ENCODE measurements around the gene KHDC4. TPM values are rescaled to one million over a fixed set of nuclear protein-coding genes. Genes with fewer than 3 reads are reported as not detected.

Gene KHDC4
- total and polyA plus RNA-seq, 10 of the 15 experiments (the other 5 are each of a cell fraction or from before 2014, with no cell fraction given): 11.7 to 109 (median 41.9) TPM

DNA sequence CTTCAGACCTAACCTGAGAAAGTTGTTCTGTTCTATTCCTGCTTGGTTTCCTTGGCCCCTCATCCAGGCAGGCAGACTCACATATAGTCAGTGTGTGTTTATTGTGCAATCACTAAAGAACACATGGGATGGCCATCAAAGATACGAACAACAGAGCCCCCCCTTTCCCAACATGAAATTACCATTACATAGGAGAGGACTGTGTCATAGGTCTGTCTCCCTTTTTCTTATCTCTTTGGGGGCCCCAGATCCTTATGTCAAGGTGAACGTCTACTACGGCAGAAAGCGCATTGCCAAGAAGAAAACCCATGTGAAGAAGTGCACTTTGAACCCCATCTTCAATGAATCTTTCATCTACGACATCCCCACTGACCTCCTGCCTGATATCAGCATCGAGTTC lies 53.3 kb downstream of the KHDC4 start:
- ChIA-PET CTCF (no interaction called here), POLR2A (no interaction called here), SMC1A (ENCODE audit: uncharacterized antibody, unreplicated experiment) (no interaction called here), RAD21 (ENCODE audit: unreplicated experiment) (no interaction called here)
- 88% methylated on average over 6 of the region's 6 CpGs for WGBS (ENCODE audit: insufficient coverage, insufficient replicate concordance, low lambda C conversion rate, missing lambda C conversion rate)
- H3K27me3 ChIP-seq (replicated peaks in 1 of 2; ENCODE audit: control insufficient read depth in 2 of 2, insufficient read depth in 2 of 2, low read length in 1 of 2): no peaks in the 10 kb centered on the region
- BruUV-seq (replicated peaks): no TSS peak
- TF ChIP-seq BRCA1 (IDR thresholded peaks at IDR 0.05; ENCODE audit: low read depth, low read length) (no peak), MEF2A (IDR thresholded peaks at IDR 0.05; ENCODE audit: insufficient read depth, low read depth, low read length) (no peak), DPF2 (IDR thresholded peaks at IDR 0.05) (no peak), MXI1 (IDR thresholded peaks at IDR 0.05; ENCODE audit: low read depth, low read length) (no peak), NBN (IDR thresholded peaks at IDR 0.05) (no peak), HDAC6 (IDR thresholded peaks at IDR 0.05; ENCODE audit: unreplicated experiment) (no peak), NFIC (IDR thresholded peaks at IDR 0.05; ENCODE audit: low read depth, low read length) (no peak), ZNF274 (IDR thresholded peaks at IDR 0.05; ENCODE audit: insufficient read depth, insufficient read length) (no peak), RAD51 (IDR thresholded peaks at IDR 0.05) (no peak), YBX1 (IDR thresholded peaks at IDR 0.05) (no peak), SMC3 (IDR thresholded peaks at IDR 0.05; ENCODE audit: borderline replicate concordance, low read length) (no peak), HDGF (IDR thresholded peaks at IDR 0.05) (no peak), KDM1A (IDR thresholded peaks at IDR 0.05; ENCODE audit: borderline replicate concordance) (no peak), ESRRA (IDR thresholded peaks at IDR 0.05; ENCODE audit: low read length) (no peak), ZSCAN29 (IDR thresholded peaks at IDR 0.05) (no peak)
- TF ChIP-seq, protein P1, sequence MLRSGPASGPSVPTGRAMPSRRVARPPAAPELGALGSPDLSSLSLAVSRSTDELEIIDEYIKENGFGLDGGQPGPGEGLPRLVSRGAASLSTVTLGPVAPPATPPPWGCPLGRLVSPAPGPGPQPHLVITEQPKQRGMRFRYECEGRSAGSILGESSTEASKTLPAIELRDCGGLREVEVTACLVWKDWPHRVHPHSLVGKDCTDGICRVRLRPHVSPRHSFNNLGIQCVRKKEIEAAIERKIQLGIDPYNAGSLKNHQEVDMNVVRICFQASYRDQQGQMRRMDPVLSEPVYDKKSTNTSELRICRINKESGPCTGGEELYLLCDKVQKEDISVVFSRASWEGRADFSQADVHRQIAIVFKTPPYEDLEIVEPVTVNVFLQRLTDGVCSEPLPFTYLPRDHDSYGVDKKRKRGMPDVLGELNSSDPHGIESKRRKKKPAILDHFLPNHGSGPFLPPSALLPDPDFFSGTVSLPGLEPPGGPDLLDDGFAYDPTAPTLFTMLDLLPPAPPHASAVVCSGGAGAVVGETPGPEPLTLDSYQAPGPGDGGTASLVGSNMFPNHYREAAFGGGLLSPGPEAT (IDR thresholded peaks at IDR 0.05; ENCODE audit: low read depth): no peak
- TF ChIP-seq, protein P2, sequence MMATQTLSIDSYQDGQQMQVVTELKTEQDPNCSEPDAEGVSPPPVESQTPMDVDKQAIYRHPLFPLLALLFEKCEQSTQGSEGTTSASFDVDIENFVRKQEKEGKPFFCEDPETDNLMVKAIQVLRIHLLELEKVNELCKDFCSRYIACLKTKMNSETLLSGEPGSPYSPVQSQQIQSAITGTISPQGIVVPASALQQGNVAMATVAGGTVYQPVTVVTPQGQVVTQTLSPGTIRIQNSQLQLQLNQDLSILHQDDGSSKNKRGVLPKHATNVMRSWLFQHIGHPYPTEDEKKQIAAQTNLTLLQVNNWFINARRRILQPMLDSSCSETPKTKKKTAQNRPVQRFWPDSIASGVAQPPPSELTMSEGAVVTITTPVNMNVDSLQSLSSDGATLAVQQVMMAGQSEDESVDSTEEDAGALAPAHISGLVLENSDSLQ (IDR thresholded peaks at IDR 0.05): no peak
- TF ChIP-seq, protein P3, sequence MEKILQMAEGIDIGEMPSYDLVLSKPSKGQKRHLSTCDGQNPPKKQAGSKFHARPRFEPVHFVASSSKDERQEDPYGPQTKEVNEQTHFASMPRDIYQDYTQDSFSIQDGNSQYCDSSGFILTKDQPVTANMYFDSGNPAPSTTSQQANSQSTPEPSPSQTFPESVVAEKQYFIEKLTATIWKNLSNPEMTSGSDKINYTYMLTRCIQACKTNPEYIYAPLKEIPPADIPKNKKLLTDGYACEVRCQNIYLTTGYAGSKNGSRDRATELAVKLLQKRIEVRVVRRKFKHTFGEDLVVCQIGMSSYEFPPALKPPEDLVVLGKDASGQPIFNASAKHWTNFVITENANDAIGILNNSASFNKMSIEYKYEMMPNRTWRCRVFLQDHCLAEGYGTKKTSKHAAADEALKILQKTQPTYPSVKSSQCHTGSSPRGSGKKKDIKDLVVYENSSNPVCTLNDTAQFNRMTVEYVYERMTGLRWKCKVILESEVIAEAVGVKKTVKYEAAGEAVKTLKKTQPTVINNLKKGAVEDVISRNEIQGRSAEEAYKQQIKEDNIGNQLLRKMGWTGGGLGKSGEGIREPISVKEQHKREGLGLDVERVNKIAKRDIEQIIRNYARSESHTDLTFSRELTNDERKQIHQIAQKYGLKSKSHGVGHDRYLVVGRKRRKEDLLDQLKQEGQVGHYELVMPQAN (conservative IDR thresholded peaks at IDR 0.05): no peak
- TF ChIP-seq, protein P4, sequence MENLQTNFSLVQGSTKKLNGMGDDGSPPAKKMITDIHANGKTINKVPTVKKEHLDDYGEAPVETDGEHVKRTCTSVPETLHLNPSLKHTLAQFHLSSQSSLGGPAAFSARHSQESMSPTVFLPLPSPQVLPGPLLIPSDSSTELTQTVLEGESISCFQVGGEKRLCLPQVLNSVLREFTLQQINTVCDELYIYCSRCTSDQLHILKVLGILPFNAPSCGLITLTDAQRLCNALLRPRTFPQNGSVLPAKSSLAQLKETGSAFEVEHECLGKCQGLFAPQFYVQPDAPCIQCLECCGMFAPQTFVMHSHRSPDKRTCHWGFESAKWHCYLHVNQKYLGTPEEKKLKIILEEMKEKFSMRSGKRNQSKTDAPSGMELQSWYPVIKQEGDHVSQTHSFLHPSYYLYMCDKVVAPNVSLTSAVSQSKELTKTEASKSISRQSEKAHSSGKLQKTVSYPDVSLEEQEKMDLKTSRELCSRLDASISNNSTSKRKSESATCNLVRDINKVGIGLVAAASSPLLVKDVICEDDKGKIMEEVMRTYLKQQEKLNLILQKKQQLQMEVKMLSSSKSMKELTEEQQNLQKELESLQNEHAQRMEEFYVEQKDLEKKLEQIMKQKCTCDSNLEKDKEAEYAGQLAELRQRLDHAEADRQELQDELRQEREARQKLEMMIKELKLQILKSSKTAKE (IDR thresholded peaks at IDR 0.05; ENCODE audit: low read depth, poor library complexity, severe bottlenecking): no peak
- no peak overlapping the region for H3K27ac ChIP-seq (ENCODE audit: control insufficient read depth, insufficient read depth)
- H3K9ac ChIP-seq (ENCODE audit: control insufficient read depth, insufficient read depth, low read length): no peak overlapping the region
- FAIRE-seq (no peak), DNase-seq (ENCODE audit: low read depth, low spot score) (no peak), ATAC-seq (no peak)
- no peaks in the 10 kb centered on the region; a peak in 2 of 4 replicates for H3K36me3 ChIP-seq (ENCODE audit: control insufficient read depth in 2 of 2, insufficient read depth in 2 of 2, low read length in 1 of 2)
- no peaks in the 10 kb centered on the region for H4K20me1 ChIP-seq (ENCODE audit: control insufficient read depth, insufficient read depth)
- intact Hi-C loops (cut with micrococcal nuclease; ENCODE audit: unreplicated experiment) (no loop called here), in situ Hi-C loops (cut with MboI) (no loop called here)
- H3K9me3 ChIP-seq (replicated peaks; ENCODE audit: control insufficient read depth, insufficient read depth, low read length): no peaks in the 10 kb centered on the region
- no peak overlapping the region for H2AFZ ChIP-seq (ENCODE audit: control insufficient read depth, low read depth, low read length)
- peaks cover 7% of the 10 kb centered on the region for H3K4me1 ChIP-seq (ENCODE audit: control insufficient read depth, insufficient read depth, low read length)
- H3K4me3 ChIP-seq: no peak overlapping the region
- H3K79me2 ChIP-seq (ENCODE audit: control insufficient read depth, insufficient read depth, low read length): no peaks in the 10 kb centered on the region
- no peak overlapping the region for H3K4me2 ChIP-seq (ENCODE audit: control insufficient read depth, insufficient read depth)
